ENCODE data around the gene NLGN1. TPM values are rescaled to one million over a fixed set of nuclear protein-coding genes. Genes with fewer than 3 reads are reported as not detected.
A peak's percentile ranks its signal among the peaks of the same experiment; 100 is the strongest.
"Not testable (repeated sequence)": the region's sequence is repeated elsewhere in the genome, so short reads cannot be mapped to it uniquely, and the experiment has no call there.

NLGN1 gene
- polyA plus RNA-seq (2013, experiment 1 of 4): 10.4 TPM
- polyA plus RNA-seq (2013, experiment 2 of 4): 13.0 TPM
- polyA plus RNA-seq (2013, experiment 3 of 4): 13.7 TPM
- polyA plus RNA-seq (2013, experiment 4 of 4): 11.7 TPM

DNA sequence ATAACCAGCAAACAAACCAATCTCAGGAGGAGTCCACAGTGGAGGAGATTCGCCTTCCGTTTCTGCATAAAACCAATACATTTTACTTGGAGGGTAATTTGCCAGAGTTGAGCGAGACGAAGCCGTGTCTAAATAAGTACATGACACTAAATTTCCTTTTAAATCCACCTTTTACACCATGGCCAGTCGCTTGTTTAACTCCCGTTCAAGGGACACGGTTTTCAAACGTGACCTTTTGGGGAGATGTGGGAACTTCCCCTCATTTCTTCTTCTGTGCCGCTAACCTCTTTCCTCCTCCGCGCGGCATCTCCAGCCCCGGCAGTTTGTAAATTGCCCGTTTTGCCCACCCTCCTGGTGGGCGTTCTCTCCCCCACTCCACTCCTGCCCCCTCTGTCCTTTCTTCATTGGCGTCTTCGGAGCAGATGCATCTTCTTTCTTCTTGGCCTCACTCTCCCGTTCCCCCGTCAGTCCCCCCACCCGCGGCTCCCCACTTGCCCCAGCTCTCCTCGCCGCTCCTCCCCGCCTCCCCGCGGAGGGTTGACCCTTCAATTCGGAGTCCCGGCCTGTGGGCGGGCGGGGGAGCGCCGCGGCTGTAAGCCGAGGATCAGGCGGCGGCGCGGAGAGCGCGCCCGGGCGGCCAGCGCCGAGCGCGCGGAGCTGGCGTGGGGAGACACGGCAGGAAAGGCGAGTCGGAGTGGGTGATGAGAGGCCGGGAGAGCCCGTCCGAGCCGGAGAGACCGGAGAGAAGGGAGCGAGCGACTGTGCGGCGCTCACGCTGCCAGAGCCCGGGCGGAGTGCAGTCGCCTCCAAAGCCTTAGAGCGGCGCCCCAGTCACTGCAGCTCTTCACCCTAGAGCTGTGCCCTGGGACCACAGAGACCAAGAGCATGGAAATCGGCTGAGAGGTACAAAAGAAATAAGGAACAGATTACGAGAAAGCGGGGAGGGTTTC, at the start of gene NLGN1:
TSS of gene NLGN1 (plus strand) at position 584 of the 950 bp plus-strand sequence.
- H3K27ac ChIP-seq (ENCODE audit: insufficient read depth, low read depth, low read length, poor library complexity, severe bottlenecking): peak within 1 kb of the TSS; percentile 81
- peaks cover 38% of the 10 kb centered on the region for H3K27me3 ChIP-seq (ENCODE audit: control insufficient read depth, insufficient read depth, low read length, poor library complexity, severe bottlenecking)
- 0 to 1% methylated on average over 70 of the region's 70 CpGs for whole genome bisulfite sequencing, 2 experiments

DNA sequence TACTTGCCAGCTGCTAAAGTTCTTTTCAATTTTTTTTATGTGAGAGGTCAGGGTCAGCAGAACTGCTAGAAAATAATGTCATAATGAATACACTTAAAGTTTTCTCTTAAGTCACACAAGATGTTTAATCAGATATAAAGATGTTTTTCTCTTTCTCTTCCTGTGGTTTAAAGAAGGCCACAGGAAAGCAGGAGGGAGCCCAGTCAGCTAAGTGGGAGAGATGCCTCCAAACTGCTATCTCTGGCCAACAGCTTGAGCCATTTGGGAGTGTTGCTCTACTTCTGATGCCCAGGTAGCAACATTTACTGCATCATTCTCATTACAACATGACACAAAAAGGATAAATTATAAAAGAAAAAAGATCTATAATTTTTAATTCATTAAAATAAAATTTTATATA, 45.7 kb upstream of the NLGN1 start:
- Histone ChIP-seq H3K36me3 (ENCODE audit: control insufficient read depth, insufficient read depth, low read length) (no peaks in the 10 kb centered on the region), H3K27me3 (ENCODE audit: control insufficient read depth, insufficient read depth, low read length, poor library complexity, severe bottlenecking) (no peaks in the 10 kb centered on the region), H3K27ac (ENCODE audit: insufficient read depth, low read depth, low read length, poor library complexity, severe bottlenecking) (no peak overlapping the region), H3K9me3 (ENCODE audit: control insufficient read depth, low read length) (no peaks in the 10 kb centered on the region), H3K4me3 (ENCODE audit: insufficient read depth, low read depth, low read length) (no peak overlapping the region), H3K4me1 (ENCODE audit: control insufficient read depth, insufficient read depth, low read length) (no peaks in the 10 kb centered on the region)

More for the DNA sequence above, at the start of gene NLGN1:
- Histone ChIP-seq H3K36me3 (ENCODE audit: control insufficient read depth, insufficient read depth, low read length) (no peaks in the 10 kb centered on the region), H3K4me1 (ENCODE audit: control insufficient read depth, insufficient read depth, low read length) (peaks cover 3% of the 10 kb centered on the region), H3K9me3 (ENCODE audit: control insufficient read depth, low read length) (no peaks in the 10 kb centered on the region), H3K4me3 (ENCODE audit: insufficient read depth, low read depth, low read length) (peak within 1 kb of the TSS; percentile 62)

DNA sequence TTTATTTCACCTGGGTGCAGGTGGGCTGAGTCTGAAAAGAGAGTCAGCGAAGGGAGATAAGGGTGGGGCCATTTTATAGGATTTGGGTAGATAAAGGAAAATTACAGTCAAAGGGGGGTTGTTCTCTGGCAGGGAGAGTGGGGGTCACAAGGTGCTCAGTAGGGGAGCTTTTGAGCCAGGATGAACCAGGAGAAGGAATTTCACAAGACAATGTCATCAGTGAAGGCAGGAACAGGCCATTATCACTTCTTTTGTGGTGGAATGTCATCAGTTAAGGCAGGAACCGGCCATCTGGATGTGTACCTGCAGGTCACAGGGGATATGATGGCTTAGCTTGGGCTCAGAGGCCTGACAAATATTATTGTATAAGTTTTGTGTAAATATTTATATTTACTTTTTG, 44.4 kb upstream of the NLGN1 start:
- not testable (repeated sequence) for H3K27me3 ChIP-seq (ENCODE audit: control insufficient read depth, insufficient read depth, low read length, poor library complexity, severe bottlenecking); H3K36me3 ChIP-seq (ENCODE audit: control insufficient read depth, insufficient read depth, low read length); H3K4me1 ChIP-seq (ENCODE audit: control insufficient read depth, insufficient read depth, low read length); H3K4me3 ChIP-seq (ENCODE audit: insufficient read depth, low read depth, low read length); H3K9me3 ChIP-seq (ENCODE audit: control insufficient read depth, low read length); H3K27ac ChIP-seq (ENCODE audit: insufficient read depth, low read depth, low read length, poor library complexity, severe bottlenecking)
- 58 to 60% methylated on average over 2 of the region's 2 CpGs for WGBS, 2 experiments

DNA sequence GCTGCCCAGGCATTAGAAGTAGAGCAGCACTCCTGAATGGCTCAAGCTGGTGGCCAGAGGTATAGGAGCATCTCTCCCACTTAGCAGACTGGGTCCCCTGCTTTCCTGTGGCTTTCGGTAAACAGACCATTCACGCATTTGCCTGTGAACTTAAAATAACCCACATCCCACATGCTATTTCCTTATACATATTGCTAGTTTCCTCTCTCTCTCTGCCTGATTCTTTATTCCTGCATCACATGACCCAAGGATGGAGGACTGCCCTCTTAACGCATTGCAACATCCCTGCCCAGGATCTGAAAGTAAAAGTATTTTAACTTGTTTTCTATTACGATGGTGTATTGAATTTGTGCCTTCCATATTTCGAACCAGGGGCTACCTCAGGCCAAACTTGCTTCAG, 43.4 kb upstream of the NLGN1 start:
- 89 to 93% methylated on average over 5 of the region's 5 CpGs for WGBS, 2 experiments
- H3K4me1 ChIP-seq (ENCODE audit: control insufficient read depth, insufficient read depth, low read length): no peaks in the 10 kb centered on the region
- no peak overlapping the region for H3K27ac ChIP-seq (ENCODE audit: insufficient read depth, low read depth, low read length, poor library complexity, severe bottlenecking)
- H3K9me3 ChIP-seq (ENCODE audit: control insufficient read depth, low read length): no peaks in the 10 kb centered on the region
- no peak overlapping the region for H3K4me3 ChIP-seq (ENCODE audit: insufficient read depth, low read depth, low read length)
- no peaks in the 10 kb centered on the region for H3K36me3 ChIP-seq (ENCODE audit: control insufficient read depth, insufficient read depth, low read length)
- no peaks in the 10 kb centered on the region for H3K27me3 ChIP-seq (ENCODE audit: control insufficient read depth, insufficient read depth, low read length, poor library complexity, severe bottlenecking)

DNA sequence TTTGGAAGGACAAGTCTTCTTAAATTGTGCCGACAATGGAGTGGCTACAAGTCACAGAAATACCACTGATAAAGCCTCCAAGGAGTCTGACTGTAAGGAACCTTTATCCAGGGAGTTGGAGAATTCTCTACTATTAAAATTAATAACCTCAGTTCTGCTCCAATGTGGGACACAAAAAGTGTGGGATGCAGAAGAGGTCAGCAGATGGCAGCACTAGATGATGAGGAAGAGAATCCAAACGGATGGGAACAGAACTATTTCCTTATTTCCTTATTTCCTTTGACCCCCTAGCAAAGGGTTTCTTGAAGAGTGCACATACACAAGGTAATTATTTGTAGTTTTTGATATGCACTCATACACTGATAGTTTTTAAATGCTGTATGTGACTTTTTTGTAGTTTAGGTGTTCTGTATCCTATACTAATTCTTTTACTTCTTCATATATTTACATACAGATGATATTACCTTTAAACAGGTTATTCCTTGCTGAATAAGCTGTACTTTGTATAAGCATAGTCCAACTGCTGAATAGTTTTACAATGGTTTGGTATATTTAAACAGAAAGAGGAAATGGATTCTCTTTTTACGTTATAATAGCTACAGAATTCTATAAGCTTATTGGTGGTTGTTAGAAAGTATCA, 25.6 kb upstream of the NLGN1 start:
- H3K27ac ChIP-seq (ENCODE audit: insufficient read depth, low read depth, low read length, poor library complexity, severe bottlenecking): no peak overlapping the region
- no peaks in the 10 kb centered on the region for H3K27me3 ChIP-seq (ENCODE audit: control insufficient read depth, insufficient read depth, low read length, poor library complexity, severe bottlenecking)
- H3K4me1 ChIP-seq (ENCODE audit: control insufficient read depth, insufficient read depth, low read length): no peaks in the 10 kb centered on the region
- no peaks in the 10 kb centered on the region for H3K9me3 ChIP-seq (ENCODE audit: control insufficient read depth, low read length)
- H3K4me3 ChIP-seq (ENCODE audit: insufficient read depth, low read depth, low read length): no peak overlapping the region
- H3K36me3 ChIP-seq (ENCODE audit: control insufficient read depth, insufficient read depth, low read length): no peaks in the 10 kb centered on the region
- 57 to 63% methylated on average over 1 to 3 of the region's 3 CpGs for WGBS, 2 experiments

DNA sequence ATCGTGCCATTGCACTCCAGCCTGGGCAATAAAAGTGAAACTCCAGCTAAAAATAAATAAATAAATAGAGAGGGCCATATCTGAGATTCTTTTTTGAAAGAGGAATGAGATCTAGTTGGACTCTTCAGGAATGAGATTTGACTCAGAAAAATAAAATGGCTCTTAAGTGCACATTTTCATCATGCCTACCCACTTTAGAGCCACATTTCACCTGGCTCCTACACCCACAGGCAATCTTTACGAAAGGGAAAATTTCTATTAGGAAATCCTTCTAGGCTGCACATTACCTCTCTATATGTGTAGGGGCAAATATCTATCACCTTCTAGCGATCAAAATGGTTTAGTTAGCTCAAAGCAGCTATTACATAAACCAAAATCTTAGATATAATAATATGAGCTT, 16.9 kb upstream of the NLGN1 start:
- Histone ChIP-seq H3K4me3 (ENCODE audit: insufficient read depth, low read depth, low read length) (no peak overlapping the region), H3K27me3 (ENCODE audit: control insufficient read depth, insufficient read depth, low read length, poor library complexity, severe bottlenecking) (no peaks in the 10 kb centered on the region), H3K4me1 (ENCODE audit: control insufficient read depth, insufficient read depth, low read length) (no peaks in the 10 kb centered on the region), H3K27ac (ENCODE audit: insufficient read depth, low read depth, low read length, poor library complexity, severe bottlenecking) (no peak overlapping the region), H3K36me3 (ENCODE audit: control insufficient read depth, insufficient read depth, low read length) (no peaks in the 10 kb centered on the region), H3K9me3 (ENCODE audit: control insufficient read depth, low read length) (no peaks in the 10 kb centered on the region)
- 97 to 100% methylated on average over 1 to 2 of the region's 3 CpGs for WGBS, 2 experiments

DNA sequence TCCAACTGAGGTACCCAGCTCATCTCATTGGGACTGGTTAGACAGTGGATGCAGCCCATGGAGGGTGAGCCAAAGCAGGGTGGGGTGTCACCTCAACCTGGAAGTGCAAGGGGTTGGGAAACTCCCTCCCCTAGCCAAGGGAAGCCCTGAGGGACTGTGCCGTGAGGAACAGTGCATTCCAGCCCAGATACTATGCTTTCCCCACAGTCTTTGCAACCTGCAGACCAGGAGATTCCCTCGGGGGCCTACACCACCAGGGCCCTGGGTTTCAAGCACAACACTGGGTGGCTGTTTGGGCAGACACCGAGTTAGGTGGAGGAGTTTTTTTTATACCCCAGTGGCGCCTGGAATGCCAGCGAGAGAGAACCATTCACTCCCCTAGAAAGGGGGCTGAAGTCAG, 15.6 kb upstream of the NLGN1 start:
- not testable (repeated sequence) for H3K27ac ChIP-seq (ENCODE audit: insufficient read depth, low read depth, low read length, poor library complexity, severe bottlenecking); H3K27me3 ChIP-seq (ENCODE audit: control insufficient read depth, insufficient read depth, low read length, poor library complexity, severe bottlenecking); H3K36me3 ChIP-seq (ENCODE audit: control insufficient read depth, insufficient read depth, low read length); H3K4me1 ChIP-seq (ENCODE audit: control insufficient read depth, insufficient read depth, low read length); H3K9me3 ChIP-seq (ENCODE audit: control insufficient read depth, low read length); H3K4me3 ChIP-seq (ENCODE audit: insufficient read depth, low read depth, low read length)
- WGBS, 2 experiments: 91 to 93% methylated on average over 5 of the region's 5 CpGs

DNA sequence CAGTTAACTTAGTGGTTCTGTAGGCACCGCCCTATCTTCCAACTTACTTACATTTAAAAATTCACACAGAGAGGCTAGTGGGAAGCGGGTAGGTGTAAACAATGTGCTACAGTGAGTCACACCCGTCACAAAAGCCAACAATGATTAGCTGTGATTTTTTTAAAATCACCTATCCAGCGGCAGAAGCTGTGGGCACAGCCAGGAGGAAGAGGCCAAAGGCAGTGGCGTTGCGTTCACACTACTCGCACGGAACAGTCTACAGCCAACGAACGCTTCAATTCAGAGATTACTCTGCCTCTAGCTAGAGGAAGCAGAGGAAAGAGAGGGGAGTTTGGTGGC, 2.5 kb upstream of the NLGN1 start:
- H3K36me3 ChIP-seq (ENCODE audit: control insufficient read depth, insufficient read depth, low read length): no peaks in the 10 kb centered on the region
- peaks cover 3% of the 10 kb centered on the region for H3K4me1 ChIP-seq (ENCODE audit: control insufficient read depth, insufficient read depth, low read length)
- peaks cover 38% of the 10 kb centered on the region for H3K27me3 ChIP-seq (ENCODE audit: control insufficient read depth, insufficient read depth, low read length, poor library complexity, severe bottlenecking)
- peak overlapping the region; percentile 62 for H3K4me3 ChIP-seq (ENCODE audit: insufficient read depth, low read depth, low read length)
- WGBS, 2 experiments: 1 to 3% methylated on average over 10 of the region's 10 CpGs
- H3K9me3 ChIP-seq (ENCODE audit: control insufficient read depth, low read length): no peaks in the 10 kb centered on the region
- peak overlapping the region; percentile 22 for H3K27ac ChIP-seq (ENCODE audit: insufficient read depth, low read depth, low read length, poor library complexity, severe bottlenecking)

DNA sequence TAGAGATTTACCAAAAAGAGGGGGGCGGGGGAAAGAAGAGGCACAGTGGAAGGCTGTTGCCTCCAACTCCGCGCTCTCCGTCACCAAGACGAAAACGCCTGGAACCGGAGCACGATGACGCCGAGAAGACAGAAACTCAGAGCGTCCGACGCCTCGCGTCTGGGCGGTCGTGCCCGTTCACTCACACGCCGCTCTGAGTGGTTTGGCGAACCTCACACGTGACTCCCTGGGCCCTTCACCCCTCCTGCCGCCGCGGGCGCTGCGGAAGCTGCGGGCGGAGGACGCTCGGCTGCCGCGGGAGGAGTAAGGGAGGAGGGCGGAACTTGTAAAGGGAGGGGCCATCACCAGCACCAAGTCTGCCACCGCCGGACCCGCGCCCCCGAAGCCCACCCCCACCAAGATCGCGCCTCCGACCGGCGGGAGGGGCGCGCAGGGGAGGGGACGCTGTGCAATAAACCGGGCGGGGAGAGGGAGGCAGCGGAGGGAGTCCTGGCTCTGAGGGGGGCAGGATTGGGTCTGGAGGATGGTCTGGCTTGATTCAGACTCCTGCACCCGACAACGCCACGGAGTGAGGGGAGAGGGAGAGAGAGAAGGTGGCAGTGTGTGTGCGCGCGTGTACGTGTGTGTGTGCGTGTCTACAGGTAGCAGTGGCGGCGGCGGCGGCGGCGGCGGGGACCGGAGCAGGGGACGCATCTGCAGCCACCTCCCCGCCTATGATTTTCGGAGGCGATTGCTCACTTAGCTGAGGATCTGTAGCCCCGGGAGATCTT, 1.9 kb upstream of the NLGN1 start:
- peak overlapping the region; percentile 62 for H3K4me3 ChIP-seq (ENCODE audit: insufficient read depth, low read depth, low read length)
- H3K9me3 ChIP-seq (ENCODE audit: control insufficient read depth, low read length): no peaks in the 10 kb centered on the region
- no peaks in the 10 kb centered on the region for H3K36me3 ChIP-seq (ENCODE audit: control insufficient read depth, insufficient read depth, low read length)
- peaks cover 3% of the 10 kb centered on the region for H3K4me1 ChIP-seq (ENCODE audit: control insufficient read depth, insufficient read depth, low read length)
- peaks cover 38% of the 10 kb centered on the region for H3K27me3 ChIP-seq (ENCODE audit: control insufficient read depth, insufficient read depth, low read length, poor library complexity, severe bottlenecking)
- peak overlapping the region; percentile 22 for H3K27ac ChIP-seq (ENCODE audit: insufficient read depth, low read depth, low read length, poor library complexity, severe bottlenecking)
- 0% methylated on average over 71 of the region's 71 CpGs for WGBS, 2 experiments
